SU-DHL-6 (cell line): Measurements from ENCODE around the gene ACSF3.

ENCODE experiments used
- H2AFZ ChIP-seq: fragments of 200-600 bp; sonication (generic); 2 replicates; pipeline ENCODE4 v1.6.1; 2014; ENCODE audit warnings: low read depth, mild to moderate bottlenecking, moderate library complexity, mixed read lengths, antibody characterized with exemption, low read length; ENCODE audit not compliant: severe bottlenecking
- H3F3A ChIP-seq: fragments of 200-600 bp; shearing (Covaris generic); 2 replicates; pipeline ENCODE4 v1.6.0; 2016; ENCODE audit warnings: antibody characterized with exemption, mild to moderate bottlenecking; ENCODE audit not compliant: insufficient read depth
- H3K27ac ChIP-seq: fragments of 200-600 bp; sonication (generic); 2 replicates; pipeline ENCODE4 v1.5.1; 2016; ENCODE audit warnings: low read depth, mild to moderate bottlenecking, low read length, moderate library complexity, mixed read lengths
- H3K27me3 ChIP-seq: fragments of 200-600 bp; sonication (generic), shearing (Covaris generic); 2 replicates; pipeline ENCODE4 v1.6.0; 2014; ENCODE audit warnings: mild to moderate bottlenecking, low read length
- H3K36me3 ChIP-seq: fragments of 200-600 bp; sonication (generic); 2 replicates; pipeline ENCODE4 v1.6.1; 2014; ENCODE audit warnings: mild to moderate bottlenecking, low read length, mixed read lengths
- H3K4me2 ChIP-seq: fragments of 300-600, 200-600 bp; shearing (Covaris generic), sonication (generic); 2 replicates; pipeline ENCODE4 v1.6.0; 2014; ENCODE audit warnings: low read length, low read depth, mild to moderate bottlenecking; ENCODE audit not compliant: poor library complexity, severe bottlenecking
- H3K4me3 ChIP-seq: fragments of 200-600 bp; sonication (generic); 2 replicates; pipeline ENCODE4 v1.5.1; 2014; ENCODE audit warnings: antibody characterized with exemption, low read length, mild to moderate bottlenecking, mixed read lengths; ENCODE audit not compliant: insufficient read depth, poor library complexity, severe bottlenecking
- H3K79me2 ChIP-seq: fragments of 200-600 bp; sonication (generic); 2 replicates; pipeline ENCODE4 v1.6.1; 2014; ENCODE audit warnings: mild to moderate bottlenecking, low read length, moderate library complexity; ENCODE audit not compliant: insufficient read depth
- H3K9ac ChIP-seq: fragments of 200-600 bp; sonication (generic); 2 replicates; pipeline ENCODE4 v1.7.0; 2014; ENCODE audit warnings: mild to moderate bottlenecking, low read length
- H3K9me2 ChIP-seq: fragments of 200-600 bp; sonication (generic); replicated peaks from 2 replicates; pipeline ENCODE4 v1.6.1; 2014; ENCODE audit warnings: low read length; ENCODE audit not compliant: insufficient read depth
- H3K9me3 ChIP-seq: fragments of 200-600 bp; sonication (generic); 2 replicates; pipeline ENCODE4 v1.6.1; 2014; ENCODE audit warnings: low read length, mixed read lengths; ENCODE audit not compliant: insufficient read depth
- H4K20me1 ChIP-seq: fragments of 200-600 bp; sonication (generic); 2 replicates; pipeline ENCODE4 v1.6.1; 2014; ENCODE audit warnings: low read depth, mild to moderate bottlenecking, antibody characterized with exemption, low read length, moderate library complexity, mixed read lengths
- CTCF ChIP-seq: fragments of 200-600 bp; sonication (generic); IDR thresholded peaks from one replicate; pipeline ENCODE4 v1.5.1; 2017; ENCODE audit warnings: antibody characterized with exemption, mild to moderate bottlenecking, low read length, moderate library complexity; ENCODE audit not compliant: insufficient read depth, poor library complexity, severe bottlenecking
- EZH2phosphoT487 ChIP-seq: fragments of 200-600 bp; sonication (generic), shearing (Covaris generic); conservative IDR thresholded peaks from 2 replicates; pipeline ENCODE4 v1.6.1; 2018; ENCODE audit warnings: mild to moderate bottlenecking, antibody characterized with exemption, low read length, moderate library complexity, mixed read lengths

ACSF3 gene

GRCh38 chr16:89144681-89145080 is 51.0 kb downstream of the ACSF3 start:
- H3K79me2 ChIP-seq: no peaks in the 10 kb centered on the region
- no peaks in the 10 kb centered on the region for H3K9me2 ChIP-seq
- no peak for TF ChIP-seq CTCF
- TF ChIP-seq EZH2phosphoT487: no peak
- peaks cover 14% of the 10 kb centered on the region; the same call in 1 of the 2 replicates for H3K9me3 ChIP-seq
- no peak overlapping the region for H3K27ac ChIP-seq
- no peak overlapping the region for H2AFZ ChIP-seq
- no peaks in the 10 kb centered on the region for H3K27me3 ChIP-seq
- H3K4me3 ChIP-seq: no peak overlapping the region
- H4K20me1 ChIP-seq: no peaks in the 10 kb centered on the region
- peaks cover 41% of the 10 kb centered on the region for H3K36me3 ChIP-seq
- no peak overlapping the region for H3K4me2 ChIP-seq
- no peak overlapping the region for H3K9ac ChIP-seq
- H3F3A ChIP-seq: no peaks in the 10 kb centered on the region

GRCh38 chr16:89145406-89146161 is 51.9 kb downstream of the ACSF3 start:
- TF ChIP-seq CTCF: no peak
- no peak for TF ChIP-seq EZH2phosphoT487
- no peaks in the 10 kb centered on the region for H3K79me2 ChIP-seq
- no peak overlapping the region for H2AFZ ChIP-seq
- H4K20me1 ChIP-seq: no peaks in the 10 kb centered on the region
- H3K27me3 ChIP-seq: no peaks in the 10 kb centered on the region
- peaks cover 14% of the 10 kb centered on the region; the same call in 1 of the 2 replicates for H3K9me3 ChIP-seq
- H3K4me3 ChIP-seq: no peak overlapping the region
- H3K36me3 ChIP-seq: peaks cover 46% of the 10 kb centered on the region
- no peaks in the 10 kb centered on the region for H3K9me2 ChIP-seq
- no peak overlapping the region for H3K9ac ChIP-seq
- no peaks in the 10 kb centered on the region for H3F3A ChIP-seq
- H3K27ac ChIP-seq: no peak overlapping the region
- H3K4me2 ChIP-seq: no peak overlapping the region

- no peak overlapping the region for H2AFZ ChIP-seq
- no peaks in the 10 kb centered on the region for H3K9me2 ChIP-seq
- H3K4me2 ChIP-seq: no peak overlapping the region
- H4K20me1 ChIP-seq: no peaks in the 10 kb centered on the region
- H3K9ac ChIP-seq: no peak overlapping the region
- H3K36me3 ChIP-seq: peaks cover 46% of the 10 kb centered on the region
- H3K79me2 ChIP-seq: no peaks in the 10 kb centered on the region
- H3K27me3 ChIP-seq: no peaks in the 10 kb centered on the region
- H3K4me3 ChIP-seq: no peak overlapping the region
- TF ChIP-seq EZH2phosphoT487 (no peak), CTCF (no peak)
- H3K27ac ChIP-seq: no peak overlapping the region
- peaks cover 14% of the 10 kb centered on the region; the same call in 1 of the 2 replicates for H3K9me3 ChIP-seq
- H3F3A ChIP-seq: peaks cover 6% of the 10 kb centered on the region
Observed at GRCh38 chr16:89146211-89147005, 52.8 kb downstream of the ACSF3 start.
